Calu3 (cell line): ENCODE results near the gene PDGFA. TPM values are rescaled to one million over a fixed set of nuclear protein-coding genes. Genes with fewer than 3 reads are reported as not detected.

Source experiments
- BruUV-seq: library from RNA; stranded (reverse); fragments of 400-500 nt; replicated peaks from 2 replicates; lab custom pipeline; 2021; lab: Mats Ljungman, UMichigan
- CTCF ChIA-PET: fragments of 300-600 bp; sonication (Branson Sonifier 250); formaldehyde crosslinking; loops from one replicate; lab custom pipeline; 2022; ENCODE audit warnings: antibody characterized with exemption; lab: Charles Lee
- DNase-seq: peaks from one replicate; pipeline ENCODE4 v3.0.0; 2022
- H3K27ac Mint-ChIP-seq: one replicate; pipeline ENCODE4 v1.8.0; 2022; ENCODE audit warnings: mixed read lengths; ENCODE audit not compliant: unreplicated experiment
- H3K27me3 Mint-ChIP-seq: one replicate; pipeline ENCODE4 v1.8.0; 2022; ENCODE audit warnings: mixed read lengths; ENCODE audit not compliant: unreplicated experiment
- H3K36me3 Mint-ChIP-seq: one replicate; pipeline ENCODE4 v1.8.0; 2022; ENCODE audit warnings: mild to moderate bottlenecking, moderate library complexity, mixed read lengths; ENCODE audit not compliant: insufficient read depth, unreplicated experiment
- H3K4me1 Mint-ChIP-seq: one replicate; pipeline ENCODE4 v1.8.0; 2022; ENCODE audit warnings: mild to moderate bottlenecking, low read depth, mixed read lengths; ENCODE audit not compliant: unreplicated experiment
- H3K4me3 Mint-ChIP-seq: one replicate; pipeline ENCODE4 v1.8.0; 2022; ENCODE audit warnings: mild to moderate bottlenecking, low read depth, moderate library complexity, mixed read lengths; ENCODE audit not compliant: unreplicated experiment
- H3K9me3 Mint-ChIP-seq: one replicate; pipeline ENCODE4 v1.8.0; 2022; ENCODE audit warnings: low read depth, mixed read lengths; ENCODE audit not compliant: unreplicated experiment
- CTCF ChIP-seq: fragments of 200-600 bp; IDR thresholded peaks from one replicate; pipeline ENCODE4 v1.8.0; 2022; ENCODE audit warnings: antibody characterized with exemption; ENCODE audit not compliant: unreplicated experiment
- intact Hi-C: fragments of 100-400 bp; cut with micrococcal nuclease; formaldehyde crosslinking; loops from one replicate; pipeline ENCODE4 v1.10.0; 2022; ENCODE audit not compliant: unreplicated experiment
- total RNA-seq: library from RNA; stranded (reverse); gene quantifications from 2 replicates; pipeline ENCODE4 v1.2.3, GENCODE V29; 2022

Gene PDGFA
- total RNA-seq, 1 experiment from 2014 or later = 4.5 TPM

GRCh38 chr7:534959-535358, 15.3 kb upstream of the PDGFA start:
- intact Hi-C loops = no loop called here
- Mint-ChIP-seq H3K4me3 (no peak overlapping the region), H3K36me3 (peaks cover 17% of the 10 kb centered on the region), H3K27ac (no peak overlapping the region), H3K4me1 (peaks cover 17% of the 10 kb centered on the region), H3K27me3 (peaks cover 54% of the 10 kb centered on the region), H3K9me3 (no peaks in the 10 kb centered on the region)
- no peak for TF ChIP-seq CTCF
- no TSS peak for BruUV-seq
- DNase-seq = no peak
- CTCF ChIA-PET = no interaction called here

- Mint-ChIP-seq H3K9me3 (no peaks in the 10 kb centered on the region), H3K4me3 (no peak overlapping the region), H3K27ac (no peak overlapping the region), H3K36me3 (peaks cover 10% of the 10 kb centered on the region), H3K4me1 (peaks cover 10% of the 10 kb centered on the region), H3K27me3 (peaks cover 59% of the 10 kb centered on the region)
- no TSS peak for BruUV-seq
- DNase-seq = no peak
- CTCF ChIA-PET = no interaction called here
- intact Hi-C loops = no loop called here
- no peak for TF ChIP-seq CTCF
These were observed 14.4 kb upstream of the PDGFA start for GRCh38 chr7:534075-534474.

- H3K4me3 Mint-ChIP-seq = no peak overlapping the region
- no peak for TF ChIP-seq CTCF
- no TSS peak for BruUV-seq
- H3K4me1 Mint-ChIP-seq = peaks cover 7% of the 10 kb centered on the region
- H3K9me3 Mint-ChIP-seq = no peaks in the 10 kb centered on the region
- CTCF ChIA-PET = no interaction called here
- H3K27ac Mint-ChIP-seq = no peak overlapping the region
- peaks cover 5% of the 10 kb centered on the region for H3K36me3 Mint-ChIP-seq
- intact Hi-C loops = no loop called here
- peaks cover 59% of the 10 kb centered on the region for H3K27me3 Mint-ChIP-seq
- no peak for DNase-seq
These were observed 13.6 kb upstream of the PDGFA start for GRCh38 chr7:533266-533665.

GRCh38 chr7:532379-533143, 12.9 kb upstream of the PDGFA start:
- H3K36me3 Mint-ChIP-seq = peaks cover 5% of the 10 kb centered on the region
- intact Hi-C loops = no loop called here
- no peak overlapping the region for H3K27ac Mint-ChIP-seq
- no peak for DNase-seq
- no peaks in the 10 kb centered on the region for H3K9me3 Mint-ChIP-seq
- no peak for TF ChIP-seq CTCF
- peaks cover 59% of the 10 kb centered on the region for H3K27me3 Mint-ChIP-seq
- peaks cover 7% of the 10 kb centered on the region for H3K4me1 Mint-ChIP-seq
- CTCF ChIA-PET = no interaction called here
- no peak overlapping the region for H3K4me3 Mint-ChIP-seq
- no TSS peak for BruUV-seq
